Stimulated activated CD4-positive, alpha-beta T cell treated with anti-CD3 and anti-CD28 coated beads, Interleukin-12 subunit alpha, Interleukin-12 subunit beta, amount 100 ng/mL, for 48 hours (primary cell): ENCODE results near the gene CETP.

Source experiments
- DNase-seq, 3 donors: peaks; one replicate each; pipeline ENCODE4 v3.0.0-alpha.2; 2020; ENCODE audit warnings: low read depth in 2 of 3, low spot score in 1 of 3

The CETP gene, protein sequence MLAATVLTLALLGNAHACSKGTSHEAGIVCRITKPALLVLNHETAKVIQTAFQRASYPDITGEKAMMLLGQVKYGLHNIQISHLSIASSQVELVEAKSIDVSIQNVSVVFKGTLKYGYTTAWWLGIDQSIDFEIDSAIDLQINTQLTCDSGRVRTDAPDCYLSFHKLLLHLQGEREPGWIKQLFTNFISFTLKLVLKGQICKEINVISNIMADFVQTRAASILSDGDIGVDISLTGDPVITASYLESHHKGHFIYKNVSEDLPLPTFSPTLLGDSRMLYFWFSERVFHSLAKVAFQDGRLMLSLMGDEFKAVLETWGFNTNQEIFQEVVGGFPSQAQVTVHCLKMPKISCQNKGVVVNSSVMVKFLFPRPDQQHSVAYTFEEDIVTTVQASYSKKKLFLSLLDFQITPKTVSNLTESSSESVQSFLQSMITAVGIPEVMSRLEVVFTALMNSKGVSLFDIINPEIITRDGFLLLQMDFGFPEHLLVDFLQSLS

DNA sequence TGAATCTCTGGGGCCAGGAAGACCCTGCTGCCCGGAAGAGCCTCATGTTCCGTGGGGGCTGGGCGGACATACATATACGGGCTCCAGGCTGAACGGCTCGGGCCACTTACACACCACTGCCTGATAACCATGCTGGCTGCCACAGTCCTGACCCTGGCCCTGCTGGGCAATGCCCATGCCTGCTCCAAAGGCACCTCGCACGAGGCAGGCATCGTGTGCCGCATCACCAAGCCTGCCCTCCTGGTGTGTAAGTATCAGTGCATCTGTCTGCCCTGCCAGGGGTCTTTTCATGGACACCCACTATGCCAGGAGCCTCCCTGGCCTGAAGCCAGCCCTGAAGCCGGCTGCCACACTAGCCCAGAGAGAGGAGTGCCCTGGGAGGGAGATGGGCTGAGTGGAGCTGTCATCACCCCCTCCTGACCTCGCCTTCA lies at the start of gene CETP:
CETP (plus strand) TSS at position 100 of the 431 bp plus-strand sequence; CDS start at position 130, 30 bp downstream.
- no peak for DNase-seq

- no peak for DNase-seq
These were observed 48.7 kb upstream of the CETP start for GRCh38 chr16:56912746-56913708.

GRCh38 chr16:56914896-56915295 lies 46.9 kb upstream of the CETP start:
- no peak for DNase-seq

DNA sequence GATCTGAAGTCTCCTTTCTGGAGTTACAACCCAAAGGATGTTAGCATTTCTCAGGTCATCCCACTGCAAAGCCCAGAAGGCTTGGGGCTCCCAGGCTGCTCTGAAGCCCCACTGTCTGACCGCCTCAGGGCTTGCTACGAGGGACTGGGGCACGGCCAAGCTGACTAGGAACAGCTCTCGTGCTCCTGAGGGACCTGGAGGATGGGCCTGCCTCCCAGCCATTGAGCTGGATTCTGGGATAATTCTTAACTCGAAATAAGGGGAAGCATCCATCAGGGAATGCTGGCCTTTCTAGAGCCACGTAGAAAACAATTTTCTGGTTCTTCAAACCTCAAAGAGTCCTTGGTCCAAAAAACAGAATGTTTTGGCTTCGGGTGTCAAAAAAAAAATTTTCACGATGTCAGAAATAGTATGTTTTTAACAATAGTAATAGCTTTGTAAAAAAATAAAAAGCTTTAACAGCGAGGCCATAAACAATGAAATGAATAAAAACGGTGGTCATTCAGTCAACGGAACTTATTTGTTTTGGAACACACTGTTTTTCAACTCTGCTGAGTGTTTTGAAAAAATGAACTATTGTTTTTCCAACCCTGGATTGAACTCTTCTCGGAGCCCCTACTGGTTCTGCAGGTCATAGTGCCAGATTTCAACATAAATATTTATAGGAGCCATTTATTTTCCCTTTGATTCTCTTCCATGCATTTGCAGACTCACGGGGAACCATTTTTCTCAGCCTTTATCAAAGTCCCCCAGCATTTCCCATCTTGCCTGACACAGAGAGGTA lies 46.2 kb upstream of the CETP start:
- no peak for DNase-seq

GRCh38 chr16:56916571-56917403 lies 45.0 kb upstream of the CETP start:
- no peak for DNase-seq

- no peak for DNase-seq
These were observed 43.2 kb upstream of the CETP start for GRCh38 chr16:56918467-56919012.

GRCh38 chr16:56919099-56919800 lies 42.5 kb upstream of the CETP start:
- DNase-seq: no peak

DNA sequence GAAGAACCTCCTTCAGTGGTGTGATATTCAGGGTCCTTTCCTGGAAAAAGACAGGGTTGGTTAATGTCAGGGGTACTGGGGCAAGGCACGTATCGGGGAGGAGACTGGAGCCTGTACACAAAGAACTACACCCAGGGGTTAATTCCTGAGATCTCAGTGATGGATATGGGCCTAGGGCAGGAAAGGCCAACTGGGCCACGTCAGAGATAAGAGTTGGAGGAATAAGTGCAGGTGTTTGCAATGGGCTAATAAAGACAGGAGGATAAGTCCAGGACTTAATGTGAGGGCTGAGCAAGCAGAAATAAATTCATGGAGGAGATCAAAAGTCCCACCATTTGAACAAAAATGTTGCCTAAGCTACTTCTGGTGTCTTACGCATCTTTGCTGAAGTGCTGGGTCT lies 40.2 kb upstream of the CETP start:
- DNase-seq: no peak

GRCh38 chr16:56923481-56924091 lies 38.2 kb upstream of the CETP start:
- no peak for DNase-seq

GRCh38 chr16:56927471-56927870 lies 34.3 kb upstream of the CETP start:
- no peak for DNase-seq

GRCh38 chr16:56929639-56930038 lies 32.1 kb upstream of the CETP start:
- no peak for DNase-seq

DNA sequence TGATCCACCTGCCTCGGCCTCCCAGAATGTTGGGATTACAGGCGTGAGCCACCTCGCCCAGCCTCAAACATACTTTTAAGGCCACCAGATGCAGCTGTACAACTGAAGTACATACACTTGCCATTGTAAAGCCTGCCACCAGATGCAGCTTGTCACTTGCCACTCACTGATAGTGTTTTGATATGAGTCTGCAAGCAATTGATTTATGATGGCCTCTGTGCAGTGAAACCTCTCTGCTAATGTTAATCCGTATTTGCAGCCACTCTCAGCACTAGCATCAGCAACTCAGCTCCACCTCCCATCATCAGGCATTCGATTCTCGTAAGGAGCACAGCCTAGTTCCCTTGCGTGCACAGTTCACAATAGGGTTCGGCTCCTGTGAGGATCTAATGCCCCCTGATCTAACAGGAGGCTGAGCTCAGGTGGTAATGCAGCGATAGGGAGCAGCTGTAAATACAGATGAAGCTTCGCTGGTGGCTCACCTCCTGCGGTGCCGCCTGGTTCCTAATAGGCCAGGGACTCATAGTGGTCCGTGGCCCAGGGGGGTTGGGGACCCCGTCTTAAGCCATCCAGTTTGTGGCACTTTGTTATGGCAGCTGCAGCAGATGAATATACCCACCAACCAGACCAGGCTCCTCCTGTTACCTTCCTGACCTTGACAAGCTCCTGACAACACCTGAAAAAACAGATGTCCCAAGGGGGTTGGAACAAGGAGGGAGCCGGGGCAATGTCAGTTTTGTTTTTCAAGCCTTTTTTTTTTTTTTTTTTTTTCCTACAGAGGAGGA lies 31.1 kb upstream of the CETP start:
- DNase-seq: no peak

- no peak for DNase-seq
These were observed 30.4 kb upstream of the CETP start for GRCh38 chr16:56931271-56931891.

DNA sequence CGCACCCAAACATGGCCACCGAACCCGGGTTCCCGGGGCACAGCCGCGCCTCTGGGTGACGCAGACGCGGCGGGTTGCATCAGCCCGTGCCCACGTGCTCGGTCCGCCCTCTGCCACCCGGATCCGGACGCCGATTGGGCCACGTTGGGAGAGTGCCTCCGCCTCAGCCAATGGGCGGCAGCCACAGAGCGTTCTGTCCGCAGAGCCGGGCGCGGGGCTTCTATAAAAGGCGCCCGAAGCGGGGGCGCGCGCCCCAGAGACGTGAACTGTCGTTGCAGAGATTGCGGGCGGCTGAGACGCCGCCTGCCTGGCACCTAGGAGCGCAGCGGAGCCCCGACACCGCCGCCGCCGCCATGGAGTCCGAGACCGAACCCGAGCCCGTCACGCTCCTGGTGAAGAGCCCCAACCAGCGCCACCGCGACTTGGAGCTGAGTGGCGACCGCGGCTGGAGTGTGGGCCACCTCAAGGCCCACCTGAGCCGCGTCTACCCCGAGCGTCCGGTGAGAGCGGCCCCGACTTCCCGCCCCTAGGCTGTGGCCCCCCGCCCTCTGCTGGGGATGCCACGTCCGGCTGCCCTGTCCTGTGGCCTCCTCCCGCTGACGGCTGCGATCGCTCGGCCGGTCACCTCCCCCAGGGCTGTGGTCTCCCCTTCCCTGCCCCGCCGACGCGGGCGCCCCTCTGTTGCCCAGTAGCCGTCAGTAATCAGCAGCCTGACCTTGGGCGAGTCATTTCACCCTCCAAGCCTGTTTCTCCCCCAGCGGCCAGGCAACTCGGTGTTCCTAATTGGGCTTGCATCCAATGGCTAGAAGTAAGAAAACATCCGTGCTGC lies 29.6 kb upstream of the CETP start, which contains the start of gene HERPUD1:
HERPUD1 (plus strand) TSS at position 251 of the 829 bp plus-strand sequence; CDS start at position 354, 103 bp downstream.
- peak; percentile 97 to 99 (median 98) for DNase-seq

DNA sequence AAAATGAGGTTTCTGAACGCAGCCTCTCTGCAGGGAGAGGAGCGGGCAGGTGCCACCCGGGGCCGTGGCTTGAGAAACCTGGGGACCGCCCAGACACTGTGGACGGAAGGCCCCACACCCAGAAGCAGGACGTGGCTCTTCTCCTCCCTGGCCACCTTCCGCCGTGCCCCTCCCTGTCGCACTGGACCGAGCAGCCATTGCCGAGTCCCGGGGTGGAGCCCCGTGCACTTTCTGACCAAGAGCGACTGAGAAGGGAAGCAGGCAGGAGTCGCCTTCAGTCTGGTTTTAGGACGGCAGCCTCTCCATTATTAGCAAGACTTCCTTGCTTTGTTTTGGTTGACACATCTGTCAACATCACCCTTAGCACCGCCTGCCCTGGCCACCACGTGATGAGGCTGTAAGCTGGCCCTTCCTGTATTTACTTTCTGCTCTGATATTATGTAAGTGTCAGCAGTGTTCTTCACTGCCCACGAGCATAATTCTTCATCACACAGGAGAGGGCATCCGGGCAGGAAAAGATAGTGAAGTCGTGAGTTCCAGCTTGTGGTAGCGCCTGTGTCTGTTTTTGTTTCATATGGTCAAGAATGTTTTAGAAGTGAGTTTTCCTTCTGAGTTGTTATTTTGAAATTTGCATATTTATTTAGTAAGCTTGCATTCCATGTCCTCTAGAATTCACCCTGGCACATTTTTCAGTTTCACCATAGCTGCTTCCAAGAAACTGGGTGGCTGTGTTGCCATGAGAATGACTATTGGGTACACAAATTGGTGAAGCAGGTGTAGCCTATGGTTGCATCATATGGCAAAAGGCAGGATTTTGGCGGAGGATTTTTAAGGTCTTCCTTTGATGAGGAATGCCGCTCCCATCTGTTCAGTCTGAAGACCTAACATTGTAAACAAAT lies 28.8 kb upstream of the CETP start:
- DNase-seq: no peak
